Endothelial cell (in vitro differentiated cells): Measurements from ENCODE around the gene LMBR1L. TPM values are rescaled to one million over a fixed set of nuclear protein-coding genes. Genes with fewer than 3 reads are reported as not detected.
A peak's percentile ranks its signal among the peaks of the same experiment; 100 is the strongest.

ENCODE experiments used
- DNase-seq: peaks from one replicate; pipeline ENCODE4 v3.0.0; 2021; ENCODE audit warnings: low spot score
- H3K27ac Mint-ChIP-seq: one replicate; pipeline ENCODE4 v1.8.0; 2021; ENCODE audit warnings: mixed read lengths, inconsistent platforms; ENCODE audit not compliant: unreplicated experiment
- H3K27me3 Mint-ChIP-seq: one replicate; pipeline ENCODE4 v1.8.0; 2021; ENCODE audit warnings: mild to moderate bottlenecking, moderate library complexity, mixed read lengths, inconsistent platforms; ENCODE audit not compliant: unreplicated experiment
- H3K36me3 Mint-ChIP-seq: one replicate; pipeline ENCODE4 v1.8.0; 2021; ENCODE audit warnings: mild to moderate bottlenecking, low read depth, mixed read lengths, inconsistent platforms; ENCODE audit not compliant: unreplicated experiment
- H3K4me1 Mint-ChIP-seq: one replicate; pipeline ENCODE4 v1.8.0; 2021; ENCODE audit warnings: mild to moderate bottlenecking, mixed read lengths, inconsistent platforms; ENCODE audit not compliant: unreplicated experiment
- H3K4me3 Mint-ChIP-seq: one replicate; pipeline ENCODE4 v1.8.0; 2021; ENCODE audit warnings: mild to moderate bottlenecking, mixed read lengths, inconsistent platforms; ENCODE audit not compliant: unreplicated experiment
- H3K9me3 Mint-ChIP-seq: one replicate; pipeline ENCODE4 v1.8.0; 2021; ENCODE audit warnings: mixed read lengths, inconsistent platforms; ENCODE audit not compliant: unreplicated experiment
- CTCF ChIP-seq: fragments of 200-600 bp; sonication (generic); IDR thresholded peaks from one replicate; pipeline ENCODE4 v1.5.0; 2021; ENCODE audit warnings: antibody characterized with exemption; ENCODE audit not compliant: unreplicated experiment
- total RNA-seq: library from RNA; stranded (reverse); fragmentation: NEBNext Ultra II Directional; extraction: Animal tissue kit (Norgen Biotek cat#: 25700); gene quantifications from one replicate; pipeline ENCODE4 v1.2.1, GENCODE V29; 2021; ENCODE audit not compliant: unreplicated experiment

Gene LMBR1L
- total RNA-seq, 1 donor from 2014 or later, result 175 TPM

GRCh38 chr12:49049566-49050224 is 61.0 kb downstream of the LMBR1L start:
- H3K36me3 Mint-ChIP-seq, result peaks cover 70% of the 10 kb centered on the region
- H3K9me3 Mint-ChIP-seq, result no peaks in the 10 kb centered on the region
- H3K27ac Mint-ChIP-seq, result no peak overlapping the region
- H3K4me3 Mint-ChIP-seq, result no peak overlapping the region
- peaks cover 13% of the 10 kb centered on the region for H3K27me3 Mint-ChIP-seq
- DNase-seq, result no peak
- no peak for TF ChIP-seq CTCF
- H3K4me1 Mint-ChIP-seq, result peaks cover under 1% of the 10 kb centered on the region

- TF ChIP-seq CTCF, result no peak
- H3K9me3 Mint-ChIP-seq, result no peaks in the 10 kb centered on the region
These were observed 61.7 kb downstream of the LMBR1L start for GRCh38 chr12:49048953-49049352.

More at GRCh38 chr12:49048953-49049352, 61.7 kb downstream of the LMBR1L start:
- H3K27me3 Mint-ChIP-seq, result peaks cover 15% of the 10 kb centered on the region
- peak overlapping the region; percentile 57 for H3K4me3 Mint-ChIP-seq
- no peak for DNase-seq
- H3K27ac Mint-ChIP-seq, result no peak overlapping the region
- peaks cover 70% of the 10 kb centered on the region for H3K36me3 Mint-ChIP-seq
- no peaks in the 10 kb centered on the region for H3K4me1 Mint-ChIP-seq

Other genes with a start within 250 kb of the LMBR1L start
- gene RND1, start 245.0 kb downstream of the LMBR1L start, total RNA-seq, result 1.0 TPM
- 16.0 TPM for gene FKBP11, start 185.4 kb downstream of the LMBR1L start, total RNA-seq
- 307 TPM for gene ARF3, start 153.4 kb downstream of the LMBR1L start, total RNA-seq
- 0.33 TPM for gene WNT10B, start 139.1 kb downstream of the LMBR1L start, total RNA-seq
- not detected for gene WNT1, start 132.5 kb downstream of the LMBR1L start, total RNA-seq
- 0.10 TPM for gene DDN, start 111.5 kb downstream of the LMBR1L start, total RNA-seq
- 24.0 TPM for gene PRKAG1, start 92.1 kb downstream of the LMBR1L start, total RNA-seq
- gene KMT2D, start 50.1 kb downstream of the LMBR1L start, total RNA-seq, result 135 TPM
- 3.2 TPM for gene RHEBL1, start 40.9 kb downstream of the LMBR1L start, total RNA-seq
- 0.46 TPM for gene DHH, start 16.0 kb downstream of the LMBR1L start, total RNA-seq
- gene TUBA1B, start 20.5 kb upstream of the LMBR1L start, total RNA-seq, result 915 TPM
- 924 TPM for gene TUBA1A, start 78.2 kb upstream of the LMBR1L start, total RNA-seq
- 129 TPM for gene TUBA1C, start 154.2 kb upstream of the LMBR1L start, total RNA-seq
- not detected for gene PRPH, start 184.3 kb upstream of the LMBR1L start, total RNA-seq
- gene TROAP, start 212.4 kb upstream of the LMBR1L start, total RNA-seq, result 12.4 TPM
- gene C1QL4, start 226.3 kb upstream of the LMBR1L start, total RNA-seq, result not detected
- 1.8 TPM for gene DNAJC22, start 236.0 kb upstream of the LMBR1L start, total RNA-seq